HG02852 (cell line): ENCODE data around the gene OLFM1.
"Not testable (repeated sequence)": the region's sequence is repeated elsewhere in the genome, so short reads cannot be mapped to it uniquely, and the experiment has no call there.

Experiments used
- ATAC-seq: cut with Tn5 transposase; IDR thresholded peaks from one replicate; pipeline ENCODE4 v1.9.1; 2021; ENCODE audit warnings: mild to moderate bottlenecking, moderate library complexity; ENCODE audit not compliant: unreplicated experiment

The OLFM1 gene

GRCh38 chr9:135148386-135148785 is 60.9 kb downstream of the OLFM1 start:
- ATAC-seq = no peak

- ATAC-seq = not testable (repeated sequence)
Observed at GRCh38 chr9:135149901-135150300, 62.4 kb downstream of the OLFM1 start.

- ATAC-seq = no peak
Observed at GRCh38 chr9:135150981-135151380, 63.5 kb downstream of the OLFM1 start.

- no peak for ATAC-seq
Observed at GRCh38 chr9:135151757-135152613, 64.5 kb downstream of the OLFM1 start.

GRCh38 chr9:135152614-135153334 is 65.3 kb downstream of the OLFM1 start:
- ATAC-seq = no peak

- ATAC-seq = no peak
Observed at GRCh38 chr9:135154050-135154615, 66.7 kb downstream of the OLFM1 start.

GRCh38 chr9:135155396-135155795 is 67.9 kb downstream of the OLFM1 start:
- ATAC-seq = no peak

- no peak for ATAC-seq
Observed at GRCh38 chr9:135156525-135157510, 69.3 kb downstream of the OLFM1 start.

- ATAC-seq = no peak
Observed at GRCh38 chr9:135157856-135158563, 70.5 kb downstream of the OLFM1 start.

- ATAC-seq = no peak
Observed at GRCh38 chr9:135158564-135158937, 71.1 kb downstream of the OLFM1 start.

- no peak for ATAC-seq
Observed at GRCh38 chr9:135159801-135160200, 72.3 kb downstream of the OLFM1 start.

GRCh38 chr9:135160862-135161261 is 73.4 kb downstream of the OLFM1 start:
- no peak for ATAC-seq

GRCh38 chr9:135162599-135162998 is 75.1 kb downstream of the OLFM1 start:
- not testable (repeated sequence) for ATAC-seq

GRCh38 chr9:135163023-135163780 is 75.7 kb downstream of the OLFM1 start:
- ATAC-seq = no peak

- no peak for ATAC-seq
Observed at GRCh38 chr9:135164036-135164435, 76.6 kb downstream of the OLFM1 start.

GRCh38 chr9:135165003-135165711 is 77.7 kb downstream of the OLFM1 start:
- no peak for ATAC-seq

GRCh38 chr9:135165756-135166519 is 78.5 kb downstream of the OLFM1 start:
- no peak for ATAC-seq

- no peak for ATAC-seq
Observed at GRCh38 chr9:135166565-135166964, 79.1 kb downstream of the OLFM1 start.
